AG04450 (cell line): Measurements from ENCODE around the gene SCO1. TPM values are rescaled to one million over a fixed set of nuclear protein-coding genes. Genes with fewer than 3 reads are reported as not detected.

Experiments used
- CTCF ChIA-PET: fragments of 300-600, 350-600 bp; formaldehyde crosslinking; extraction: SDS; loops from one replicate; lab custom pipeline; 2022; ENCODE audit warnings: antibody characterized with exemption, inconsistent platforms; lab: Charles Lee
- POLR2A ChIA-PET: fragments of 350-600 bp; formaldehyde crosslinking; extraction: SDS; loops from one replicate; lab custom pipeline; 2021; ENCODE audit warnings: antibody characterized with exemption, inconsistent platforms; lab: Yijun Ruan, JAX
- DNase-seq: peaks from one replicate; pipeline ENCODE4 v3.0.0-alpha.2; 2011; ENCODE audit warnings: low read depth, low spot score
- H3K27ac ChIP-seq: one replicate; pipeline ENCODE4 v1.5.1; 2012; ENCODE audit warnings: low read depth, low read length, control low read depth
- H3K27me3 ChIP-seq: one replicate; pipeline ENCODE4 v1.6.0; 2012; ENCODE audit warnings: low read length; ENCODE audit not compliant: control insufficient read depth, insufficient read depth
- H3K4me3 ChIP-seq: 2 replicates; pipeline ENCODE4 v1.5.1; 2011; ENCODE audit warnings: mild to moderate bottlenecking, low read depth, low read length, control low read depth
- H3K9me3 ChIP-seq: 2 replicates; pipeline ENCODE4 v1.5.1; 2012; ENCODE audit warnings: low read length; ENCODE audit not compliant: control insufficient read depth, insufficient read depth
- polyA plus RNA-seq: library from polyadenylated mRNA; depleted of rRNA; stranded (reverse); fragments of >200 nt; gene quantifications from 2 replicates; pipeline ENCODE4 v1.2.3, GENCODE V29; 2011; rRNA removed
- TF ChIP-seq, protein P1 (sequence below): IDR thresholded peaks from 2 replicates; pipeline ENCODE4 v1.5.1; 2011; ENCODE audit warnings: low read depth, low read length, control low read depth, inconsistent platforms

The SCO1 gene
- polyA plus RNA-seq, 1 experiment, result 28.5 TPM

GRCh38 chr17:10624969-10625368 is 72.4 kb downstream of the SCO1 start:
- Histone ChIP-seq H3K4me3 (no peak overlapping the region), H3K27me3 (no peaks in the 10 kb centered on the region), H3K9me3 (no peaks in the 10 kb centered on the region), H3K27ac (no peak overlapping the region)
- TF ChIP-seq, protein P1, sequence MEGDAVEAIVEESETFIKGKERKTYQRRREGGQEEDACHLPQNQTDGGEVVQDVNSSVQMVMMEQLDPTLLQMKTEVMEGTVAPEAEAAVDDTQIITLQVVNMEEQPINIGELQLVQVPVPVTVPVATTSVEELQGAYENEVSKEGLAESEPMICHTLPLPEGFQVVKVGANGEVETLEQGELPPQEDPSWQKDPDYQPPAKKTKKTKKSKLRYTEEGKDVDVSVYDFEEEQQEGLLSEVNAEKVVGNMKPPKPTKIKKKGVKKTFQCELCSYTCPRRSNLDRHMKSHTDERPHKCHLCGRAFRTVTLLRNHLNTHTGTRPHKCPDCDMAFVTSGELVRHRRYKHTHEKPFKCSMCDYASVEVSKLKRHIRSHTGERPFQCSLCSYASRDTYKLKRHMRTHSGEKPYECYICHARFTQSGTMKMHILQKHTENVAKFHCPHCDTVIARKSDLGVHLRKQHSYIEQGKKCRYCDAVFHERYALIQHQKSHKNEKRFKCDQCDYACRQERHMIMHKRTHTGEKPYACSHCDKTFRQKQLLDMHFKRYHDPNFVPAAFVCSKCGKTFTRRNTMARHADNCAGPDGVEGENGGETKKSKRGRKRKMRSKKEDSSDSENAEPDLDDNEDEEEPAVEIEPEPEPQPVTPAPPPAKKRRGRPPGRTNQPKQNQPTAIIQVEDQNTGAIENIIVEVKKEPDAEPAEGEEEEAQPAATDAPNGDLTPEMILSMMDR, result no peak
- no peak for DNase-seq
- ChIA-PET CTCF (interaction anchor here (20.9 kb wide), 1 partner anchor 8 kb away, joined by 296 read pairs; no protein-coding TSS in a partner anchor), POLR2A (no interaction called here)

DNA sequence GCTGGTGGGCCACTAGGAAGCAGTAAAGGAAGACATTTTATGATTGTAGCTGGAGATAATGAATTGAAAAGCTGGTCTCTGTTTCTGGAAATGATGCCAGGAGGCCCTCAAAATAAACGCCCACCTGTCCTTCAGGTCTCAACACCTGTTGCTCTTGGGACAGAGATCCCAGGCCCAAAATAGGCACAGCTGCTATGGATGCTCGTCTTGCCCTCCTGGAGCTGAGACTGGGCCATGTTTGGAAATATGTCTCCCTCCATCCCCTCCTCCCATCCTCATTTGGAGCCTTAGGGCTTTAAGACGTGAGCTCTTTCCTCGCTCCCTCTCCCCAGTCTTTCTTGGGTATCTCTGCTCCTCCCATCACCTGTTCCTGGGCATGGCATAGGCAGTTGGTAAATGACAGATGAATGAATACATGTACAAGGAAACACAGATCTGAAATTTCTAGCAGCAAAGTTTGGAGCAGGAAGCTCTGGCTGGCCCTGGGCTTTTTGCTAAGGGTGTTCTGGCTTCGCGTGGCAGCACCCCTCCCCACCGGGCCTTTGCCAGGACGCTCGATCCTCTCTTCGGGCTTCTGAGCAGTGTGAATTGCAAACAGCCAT is 73.5 kb downstream of the SCO1 start:
- POLR2A ChIA-PET, result no interaction called here
- TF ChIP-seq, protein P1, result no peak
- Histone ChIP-seq H3K4me3 (no peak overlapping the region), H3K27me3 (no peaks in the 10 kb centered on the region), H3K9me3 (no peaks in the 10 kb centered on the region), H3K27ac (no peak overlapping the region)
- CTCF ChIA-PET, result interaction anchor here (0.7 to 20.9 kb wide), 2 partner anchors 7 to 299 kb away, joined by 8 to 296 read pairs; no protein-coding TSS in a partner anchor
- no peak for DNase-seq

DNA sequence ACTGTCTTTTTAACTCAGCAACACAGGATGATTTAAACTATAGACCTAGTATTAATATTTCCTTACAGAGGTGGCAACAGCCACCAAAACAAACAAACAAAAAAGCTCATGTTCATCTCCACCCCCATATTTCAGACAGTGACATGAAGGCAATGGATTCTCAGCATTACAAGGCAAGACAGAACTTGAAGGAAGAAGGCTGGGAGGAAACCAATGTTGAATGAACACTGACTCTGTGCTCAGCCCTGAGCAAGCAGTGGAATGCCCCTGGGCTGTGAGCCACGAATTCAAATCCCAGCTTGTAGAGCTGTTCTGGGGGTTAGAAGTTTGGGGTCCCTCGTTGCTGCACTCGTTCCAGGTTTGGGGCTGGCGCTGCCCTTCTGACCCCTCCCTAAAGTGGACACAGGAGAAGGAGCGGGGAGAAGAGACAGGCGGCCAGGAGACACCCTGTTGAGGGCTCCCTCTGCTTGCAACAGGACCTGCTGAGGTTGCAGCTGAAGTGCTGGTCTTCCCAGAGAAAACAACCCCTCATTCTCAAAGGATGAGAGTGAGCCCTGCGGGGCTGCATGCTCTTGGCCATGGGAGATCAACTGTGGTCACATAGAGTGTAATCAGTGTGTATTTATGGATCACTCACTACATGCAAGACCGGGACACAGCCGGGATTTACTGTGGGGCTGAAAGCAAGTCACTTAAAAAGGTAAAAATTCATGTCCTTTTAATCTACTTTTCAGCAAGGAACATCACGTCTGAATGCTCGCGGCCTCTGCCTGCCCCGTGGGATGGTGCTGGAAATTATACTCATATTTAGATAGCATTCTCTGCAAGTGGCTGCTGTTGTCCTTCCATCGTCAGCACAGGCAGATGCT is 74.5 kb downstream of the SCO1 start:
- Histone ChIP-seq H3K27ac (no peak overlapping the region), H3K27me3 (no peaks in the 10 kb centered on the region), H3K9me3 (no peaks in the 10 kb centered on the region), H3K4me3 (no peak overlapping the region)
- TF ChIP-seq, protein P1, result no peak
- POLR2A ChIA-PET, result no interaction called here
- CTCF ChIA-PET, result interaction anchor here (1.7 to 20.9 kb wide), 2 partner anchors 6 to 8 kb away, joined by 5 to 296 read pairs; no protein-coding TSS in a partner anchor
- no peak for DNase-seq

Other genes with a start within 250 kb of the SCO1 start
- gene MYH4, start 228.0 kb downstream of the SCO1 start, polyA plus RNA-seq, result not detected in 2 replicates
- not detected in 2 replicates for gene MYH1, start 179.0 kb downstream of the SCO1 start, polyA plus RNA-seq
- not detected in 2 replicates for gene MYH2, start 147.9 kb downstream of the SCO1 start, polyA plus RNA-seq
- 0.31 and 0.66 TPM in 2 replicates for gene MYH3, start 40.2 kb downstream of the SCO1 start, polyA plus RNA-seq
- gene ADPRM, start 61 bp upstream of the SCO1 start, polyA plus RNA-seq, result 11.8 and 15.1 TPM in 2 replicates
- 5.2 and 6.1 TPM in 2 replicates for gene TMEM220, start 32.5 kb upstream of the SCO1 start, polyA plus RNA-seq
- not detected in 2 replicates for gene TMEM238L, start 106.6 kb upstream of the SCO1 start, polyA plus RNA-seq
- not detected in 2 replicates for gene PIRT, start 140.6 kb upstream of the SCO1 start, polyA plus RNA-seq